ENCODE measurements around the gene ATP2B1. TPM values are rescaled to one million over a fixed set of nuclear protein-coding genes. Genes with fewer than 3 reads are reported as not detected.

The ATP2B1 gene
- total RNA-seq, 1 donor, result 214 TPM

GRCh38 chr12:89593233-89593632 is 115.4 kb downstream of the ATP2B1 start:
- no peak for TF ChIP-seq CTCF (IDR thresholded peaks at IDR 0.05; ENCODE audit: insufficient read depth, low read depth, low read length)
- no peak for DNase-seq (ENCODE audit: low read depth)
- H3K4me3 ChIP-seq (ENCODE audit: low read depth, low read length), result no peak overlapping the region

GRCh38 chr12:89589753-89590152 is 118.9 kb downstream of the ATP2B1 start:
- H3K4me3 ChIP-seq (ENCODE audit: low read depth, low read length), result no peak overlapping the region
- DNase-seq (ENCODE audit: low read depth), result no peak
- no peak for TF ChIP-seq CTCF (IDR thresholded peaks at IDR 0.05; ENCODE audit: insufficient read depth, low read depth, low read length)

- DNase-seq (ENCODE audit: low read depth), result no peak
- H3K4me3 ChIP-seq (ENCODE audit: low read depth, low read length), result no peak overlapping the region
- TF ChIP-seq CTCF (IDR thresholded peaks at IDR 0.05; ENCODE audit: insufficient read depth, low read depth, low read length), result no peak
Measured at GRCh38 chr12:89578499-89578898, 130.1 kb downstream of the ATP2B1 start.

- DNase-seq (ENCODE audit: low read depth), result no peak
- no peak overlapping the region for H3K4me3 ChIP-seq (ENCODE audit: low read depth, low read length)
- no peak for TF ChIP-seq CTCF (IDR thresholded peaks at IDR 0.05; ENCODE audit: insufficient read depth, low read depth, low read length)
Measured at GRCh38 chr12:89576572-89577220, 131.9 kb downstream of the ATP2B1 start.

GRCh38 chr12:89575374-89575773 is 133.3 kb downstream of the ATP2B1 start:
- no peak for DNase-seq (ENCODE audit: low read depth)
- H3K4me3 ChIP-seq (ENCODE audit: low read depth, low read length), result no peak overlapping the region
- no peak for TF ChIP-seq CTCF (IDR thresholded peaks at IDR 0.05; ENCODE audit: insufficient read depth, low read depth, low read length)

GRCh38 chr12:89574736-89575208 is 133.9 kb downstream of the ATP2B1 start:
- H3K4me3 ChIP-seq (ENCODE audit: low read depth, low read length), result no peak overlapping the region
- no peak for TF ChIP-seq CTCF (IDR thresholded peaks at IDR 0.05; ENCODE audit: insufficient read depth, low read depth, low read length)
- peak; percentile 87 for DNase-seq (ENCODE audit: low read depth)
